Stimulated activated CD4-positive, alpha-beta T cell treated with anti-CD3 and anti-CD28 coated beads, Interleukin-12 subunit alpha, Interleukin-12 subunit beta, amount 100 ng/mL, for 24 hours (primary cell): ENCODE data around the gene SPATA20.

Experiments
- DNase-seq, 2 experiments: peaks; one replicate each; pipeline ENCODE4 v3.0.0-alpha.2; 2020; ENCODE audit warnings: low read depth in 2 of 2

The SPATA20 gene

GRCh38 chr17:50547035-50547735 is at the start of gene SPATA20:
TSS of gene SPATA20 (plus strand) at chr17:50547174. CDS start at chr17:50547209, 35 bp downstream.
- peak; percentile 66 to 84 for DNase-seq

- no peak for DNase-seq
Observed at GRCh38 chr17:50498021-50498874, 48.7 kb upstream of the SPATA20 start.

GRCh38 chr17:50499270-50499669 is 47.7 kb upstream of the SPATA20 start:
- no peak for DNase-seq

GRCh38 chr17:50499721-50500120 is 47.3 kb upstream of the SPATA20 start:
- DNase-seq, result no peak

- no peak for DNase-seq
Observed at GRCh38 chr17:50501054-50501453, 45.9 kb upstream of the SPATA20 start.

- no peak for DNase-seq
Observed at GRCh38 chr17:50502301-50502990, 44.5 kb upstream of the SPATA20 start.

- no peak for DNase-seq
Observed at GRCh38 chr17:50505591-50506130, 41.3 kb upstream of the SPATA20 start.

- DNase-seq, result no peak
Observed at GRCh38 chr17:50506298-50506697, 40.7 kb upstream of the SPATA20 start.

- DNase-seq, result peak; percentile 64 to 77
Observed at GRCh38 chr17:50507871-50508572, 39.0 kb upstream of the SPATA20 start, which contains the start of gene MYCBPAP. TSS of gene MYCBPAP (plus strand) at chr17:50508439. CDS start at chr17:50508675, 236 bp downstream.

GRCh38 chr17:50508573-50509460 is 38.2 kb upstream of the SPATA20 start:
- no peak for DNase-seq

- peak in 1 of 2 experiments; percentile 42 for DNase-seq
Observed at GRCh38 chr17:50511058-50511457, 35.9 kb upstream of the SPATA20 start.

GRCh38 chr17:50513495-50513894 is 33.5 kb upstream of the SPATA20 start:
- DNase-seq, result no peak

- no peak for DNase-seq
Observed at GRCh38 chr17:50514388-50514787, 32.6 kb upstream of the SPATA20 start.

- no peak for DNase-seq
Observed at GRCh38 chr17:50514936-50515702, 31.9 kb upstream of the SPATA20 start.

GRCh38 chr17:50517011-50517410 is 30.0 kb upstream of the SPATA20 start:
- DNase-seq, result no peak

GRCh38 chr17:50517504-50518383 is 29.2 kb upstream of the SPATA20 start:
- DNase-seq, result no peak

- DNase-seq, result no peak
Observed at GRCh38 chr17:50518384-50519023, 28.5 kb upstream of the SPATA20 start.
